ENCODE measurements around the gene SNX18.

SNX18 gene

GRCh38 chr5:54581831-54582548 is 64.4 kb downstream of the SNX18 start:
- DNase-seq = no peak

DNA sequence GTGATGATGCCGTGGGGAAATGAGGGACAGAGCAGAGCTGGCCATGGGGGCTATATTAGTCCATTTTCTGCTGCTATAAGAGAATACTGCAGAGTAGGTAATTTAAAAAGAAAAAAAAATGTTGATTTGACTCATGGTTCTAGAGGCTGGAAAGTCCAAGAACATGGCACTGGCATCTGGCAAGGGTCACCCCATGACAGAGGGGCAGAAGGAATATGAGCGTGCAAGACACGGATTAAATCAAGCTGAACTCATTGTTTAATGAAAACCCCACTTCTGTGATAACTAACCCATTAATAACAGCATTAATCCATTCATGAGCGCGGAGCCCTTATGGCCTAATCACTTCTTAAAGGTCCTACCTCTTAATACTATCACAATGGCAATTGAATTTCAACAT is 68.8 kb downstream of the SNX18 start:
- DNase-seq = no peak

- no peak for DNase-seq
These were observed 72.2 kb downstream of the SNX18 start for GRCh38 chr5:54589786-54590185.

GRCh38 chr5:54590824-54591223 is 73.3 kb downstream of the SNX18 start:
- no peak for DNase-seq

DNA sequence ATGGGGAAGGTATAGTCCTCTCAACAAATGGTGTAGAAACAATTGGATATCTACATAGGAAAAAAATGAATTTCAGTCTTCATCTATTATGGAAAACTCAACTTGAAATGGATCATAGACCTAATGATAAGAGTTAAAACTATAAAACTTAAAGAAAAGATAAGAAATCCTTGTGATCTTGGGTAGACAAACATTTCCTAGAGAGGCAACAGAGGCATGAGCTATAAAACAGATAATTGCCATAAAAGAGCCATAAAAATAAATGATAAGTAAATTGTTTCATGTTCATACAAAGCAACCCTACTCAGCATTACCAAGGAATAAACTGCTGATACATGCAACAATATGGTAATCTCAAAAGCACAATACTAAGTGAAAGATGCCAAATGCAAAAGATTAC is 76.2 kb downstream of the SNX18 start:
- DNase-seq = no peak

GRCh38 chr5:54594181-54594580 is 76.6 kb downstream of the SNX18 start:
- DNase-seq = no peak

GRCh38 chr5:54595721-54596120 is 78.2 kb downstream of the SNX18 start:
- no peak for DNase-seq
